Coronary artery (tissue), 2 donors: Measurements from ENCODE around the gene CCDC61.

Source experiments
- DNase-seq: peaks from one replicate; pipeline ENCODE4 v3.0.0-alpha.2; 2017; ENCODE audit warnings: low spot score
- H3K27ac ChIP-seq, 2 donors: fragments of 200-600 bp; sonication (generic); one replicate each; pipeline ENCODE4 v1.5.1; 2016 to 2019
- H3K4me3 ChIP-seq: fragments of 200-600 bp; sonication (generic); 2 replicates; pipeline ENCODE4 v1.5.1; 2016; ENCODE audit warnings: mild to moderate bottlenecking, moderate library complexity
- CTCF ChIP-seq: fragments of 200-600 bp; sonication (generic); IDR thresholded peaks from one replicate; pipeline ENCODE4 v1.5.1; 2019; ENCODE audit warnings: antibody characterized with exemption

CCDC61 gene

GRCh38 chr19:45990113-45990728, 5.0 kb upstream of the CCDC61 start:
- DNase-seq: no peak
- TF ChIP-seq CTCF: no peak
- Histone ChIP-seq H3K27ac (no peak overlapping the region), H3K4me3 (no peak overlapping the region)

- H3K4me3 ChIP-seq: peak overlapping the region; percentile 76
- DNase-seq: no peak
- H3K27ac ChIP-seq: peak overlapping the region in 1 of 2 donors; percentile 4
- TF ChIP-seq CTCF: no peak
Observed at GRCh38 chr19:45994456-45994997, 740 bp upstream of the CCDC61 start.

- Histone ChIP-seq H3K27ac (peak overlapping the region in 1 of 2 donors; percentile 84), H3K4me3 (peak overlapping the region; percentile 76)
- DNase-seq: no peak
- TF ChIP-seq CTCF: no peak
Observed at GRCh38 chr19:45995715-45996385, 583 bp downstream of the CCDC61 start.

- TF ChIP-seq CTCF: no peak
- DNase-seq: no peak
- no peak overlapping the region for H3K4me3 ChIP-seq
- H3K27ac ChIP-seq: no peak overlapping the region
Observed at GRCh38 chr19:45996933-45997332, 1.7 kb downstream of the CCDC61 start.

GRCh38 chr19:45998834-45999233, 3.6 kb downstream of the CCDC61 start:
- TF ChIP-seq CTCF: no peak
- DNase-seq: no peak
- H3K27ac ChIP-seq: no peak overlapping the region
- no peak overlapping the region for H3K4me3 ChIP-seq

GRCh38 chr19:45999653-46000121, 4.4 kb downstream of the CCDC61 start:
- no peak for TF ChIP-seq CTCF
- DNase-seq: no peak

More at GRCh38 chr19:45999653-46000121, 4.4 kb downstream of the CCDC61 start:
- Histone ChIP-seq H3K4me3 (peak overlapping the region; percentile 17), H3K27ac (no peak overlapping the region)
